K562 (cell line): ENCODE results near the gene PI4KA. TPM values are rescaled to one million over a fixed set of nuclear protein-coding genes. Genes with fewer than 3 reads are reported as not detected.
A peak's percentile ranks its signal among the peaks of the same experiment; 100 is the strongest.
"Not testable (repeated sequence)": the region's sequence is repeated elsewhere in the genome, so short reads cannot be mapped to it uniquely, and the experiment has no call there.

Experiments used
- CREB1 ChIP-seq, 2 experiments: sonication (generic) in 1 of 2; formaldehyde crosslinking in 1 of 2; IDR thresholded peaks; 2 replicates each; pipeline versions ENCODE4 v1.6.1 to v1.8.0; 2012 to 2022; ENCODE audit warnings: inconsistent platforms in 1 of 2, mild to moderate bottlenecking in 1 of 2, missing genetic modification reagents in 1 of 2, moderate library complexity in 1 of 2
- CXXC5 ChIP-seq: fragments of 250-450 bp; sonication (Bioruptor Pico); IDR thresholded peaks from 2 replicates; pipeline ENCODE4 v1.8.0; 2022; ENCODE audit warnings: inconsistent platforms, mild to moderate bottlenecking, moderate library complexity
- GABPB1 ChIP-seq: sonication (generic); formaldehyde crosslinking; IDR thresholded peaks from 2 replicates; pipeline ENCODE4 v1.8.0; 2022; ENCODE audit warnings: mild to moderate bottlenecking, missing genetic modification reagents
- KLF1 ChIP-seq: fragments of 450-650 bp; IDR thresholded peaks from 2 replicates; pipeline ENCODE4 v1.6.1; 2016; ENCODE audit warnings: missing genetic modification characterization, missing compliant biosample characterization
- TFAP4 ChIP-seq: sonication (generic); formaldehyde crosslinking; IDR thresholded peaks from 2 replicates; pipeline ENCODE4 v1.8.0; 2022; ENCODE audit warnings: missing genetic modification reagents, mild to moderate bottlenecking, moderate library complexity, borderline replicate concordance
- TOE1 ChIP-seq, 2 experiments: fragments of 450-650 bp in 1 of 2; sonication (generic) in 1 of 2; formaldehyde crosslinking in 1 of 2; IDR thresholded peaks; 2 replicates each; pipeline versions ENCODE4 v1.7.1 to v1.8.0; 2016 to 2022; ENCODE audit warnings: borderline replicate concordance in 2 of 2, mild to moderate bottlenecking in 2 of 2, antibody characterized with exemption in 1 of 2, inconsistent platforms in 1 of 2, low read depth in 1 of 2, missing genetic modification reagents in 1 of 2, moderate library complexity in 1 of 2
- ZNF830 ChIP-seq: fragments of 250-450 bp; sonication (Bioruptor Pico); IDR thresholded peaks from 2 replicates; pipeline ENCODE4 v1.5.0; 2021; ENCODE audit warnings: mild to moderate bottlenecking
- polyA plus RNA-seq, 8 experiments: library from polyadenylated mRNA; depleted of rRNA in 4 of 8; stranded (reverse) in 5 of 8; unstranded in 3 of 8; fragments of >200 nt; fragmentation: Nextera tagmentation in 2 of 8; fragmentation: Illumina TruSeq in 1 of 8; extraction: Ambion mirVana in 2 of 8; extraction: Trizol in 1 of 8; gene quantifications; 2 replicates each; pipeline versions ENCODE4 v1.2.1 to v1.2.3, GENCODE V29; 2011 to 2014; ENCODE audit warnings: inconsistent platforms in 1 of 8, missing spikeins in 1 of 8
- total RNA-seq, 7 experiments: library from RNA; depleted of rRNA in 6 of 7; stranded (reverse); fragments of >200 nt in 6 of 7; fragmentation: Illumina TruSeq in 2 of 7; extraction: Trizol in 2 of 7; gene quantifications; 2 replicates each; pipeline versions ENCODE4 v1.2.1 to v1.2.3, GENCODE V29; 2011 to 2021; ENCODE audit warnings: low replicate concordance in 1 of 7
- TF ChIP-seq, protein P1 (sequence below), 3 experiments: fragments of 200-800 bp in 1 of 3; fragments of 250-450 bp in 1 of 3; fragments of 450-650 bp in 1 of 3; sonication (Bioruptor Pico) in 1 of 3; sonication (Bioruptor generic) in 1 of 3; formaldehyde crosslinking in 1 of 3; IDR thresholded peaks; 2 replicates each; pipeline versions ENCODE4 v1.6.1 to v1.8.0; 2016 to 2022; ENCODE audit warnings: mild to moderate bottlenecking in 2 of 3, missing genetic modification characterization in 2 of 3, missing compliant biosample characterization in 1 of 3, moderate library complexity in 1 of 3
- TF ChIP-seq, protein P2 (sequence below), 2 experiments: IDR thresholded peaks; 2 replicates each; pipeline ENCODE4 v1.6.1; 2011; ENCODE audit warnings: borderline replicate concordance in 1 of 2, control low read depth in 1 of 2, low read depth in 1 of 2, low read length in 1 of 2, mild to moderate bottlenecking in 1 of 2, mixed read lengths in 1 of 2, moderate library complexity in 1 of 2; ENCODE audit not compliant: insufficient read depth in 1 of 2, insufficient read length in 1 of 2, poor library complexity in 1 of 2, severe bottlenecking in 1 of 2; ENCODE audit errors: extremely low read depth in 1 of 2

Gene PI4KA
- total and polyA plus RNA-seq, 9 of the 15 experiments (the other 6 are each of a cell fraction or from before 2014, with no cell fraction given) = 7.3 to 187 (median 84.7) TPM

DNA sequence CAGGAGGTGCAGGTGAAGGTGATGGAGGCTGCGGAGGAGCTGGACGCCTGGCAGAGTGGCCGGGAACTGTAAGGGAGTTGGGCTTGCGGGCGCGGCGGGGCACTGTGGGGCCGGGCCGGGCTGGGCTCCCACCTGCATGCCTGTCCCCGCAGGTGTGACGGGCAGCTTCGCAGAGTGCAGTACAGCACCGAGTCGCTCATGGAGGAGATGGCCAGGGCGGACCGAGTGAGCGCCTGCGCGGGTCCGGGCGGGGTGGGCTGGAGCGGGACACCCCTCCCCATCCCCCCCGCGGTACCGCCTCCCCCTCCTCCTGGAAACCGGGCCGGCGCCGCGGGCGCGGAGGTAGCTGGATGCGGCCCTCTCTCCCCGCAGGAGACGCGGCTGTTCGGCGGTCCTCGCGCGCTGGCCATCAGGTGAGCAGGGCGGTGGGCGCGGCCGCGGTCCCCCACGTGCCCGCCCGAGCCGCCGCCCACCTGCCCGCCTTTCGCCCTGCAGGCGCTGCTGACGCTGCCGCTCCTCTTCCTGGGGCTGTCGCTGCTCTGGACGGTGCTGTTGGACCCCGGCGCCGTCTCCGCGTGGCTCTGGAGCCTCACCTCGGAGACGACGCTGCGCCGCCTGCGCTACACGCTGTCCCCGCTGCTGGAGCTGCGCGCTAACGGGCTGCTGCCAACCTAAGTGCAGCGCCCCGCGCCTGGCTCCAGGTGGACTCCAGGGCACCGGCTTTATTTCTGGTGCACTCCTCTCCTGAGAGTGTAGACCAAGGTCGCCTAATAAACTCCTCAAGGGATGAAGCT is 154.6 kb downstream of the PI4KA start (continued):
- TF ChIP-seq, protein P1, sequence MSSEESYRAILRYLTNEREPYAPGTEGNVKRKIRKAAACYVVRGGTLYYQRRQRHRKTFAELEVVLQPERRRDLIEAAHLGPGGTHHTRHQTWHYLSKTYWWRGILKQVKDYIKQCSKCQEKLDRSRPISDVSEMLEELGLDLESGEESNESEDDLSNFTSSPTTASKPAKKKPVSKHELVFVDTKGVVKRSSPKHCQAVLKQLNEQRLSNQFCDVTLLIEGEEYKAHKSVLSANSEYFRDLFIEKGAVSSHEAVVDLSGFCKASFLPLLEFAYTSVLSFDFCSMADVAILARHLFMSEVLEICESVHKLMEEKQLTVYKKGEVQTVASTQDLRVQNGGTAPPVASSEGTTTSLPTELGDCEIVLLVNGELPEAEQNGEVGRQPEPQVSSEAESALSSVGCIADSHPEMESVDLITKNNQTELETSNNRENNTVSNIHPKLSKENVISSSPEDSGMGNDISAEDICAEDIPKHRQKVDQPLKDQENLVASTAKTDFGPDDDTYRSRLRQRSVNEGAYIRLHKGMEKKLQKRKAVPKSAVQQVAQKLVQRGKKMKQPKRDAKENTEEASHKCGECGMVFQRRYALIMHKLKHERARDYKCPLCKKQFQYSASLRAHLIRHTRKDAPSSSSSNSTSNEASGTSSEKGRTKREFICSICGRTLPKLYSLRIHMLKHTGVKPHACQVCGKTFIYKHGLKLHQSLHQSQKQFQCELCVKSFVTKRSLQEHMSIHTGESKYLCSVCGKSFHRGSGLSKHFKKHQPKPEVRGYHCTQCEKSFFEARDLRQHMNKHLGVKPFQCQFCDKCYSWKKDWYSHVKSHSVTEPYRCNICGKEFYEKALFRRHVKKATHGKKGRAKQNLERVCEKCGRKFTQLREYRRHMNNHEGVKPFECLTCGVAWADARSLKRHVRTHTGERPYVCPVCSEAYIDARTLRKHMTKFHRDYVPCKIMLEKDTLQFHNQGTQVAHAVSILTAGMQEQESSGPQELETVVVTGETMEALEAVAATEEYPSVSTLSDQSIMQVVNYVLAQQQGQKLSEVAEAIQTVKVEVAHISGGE (CRISPR knock-in tag; IDR thresholded peaks at IDR 0.05) = 0 out of 6 replicates have a peak, but pooled peaks of 1 of the 3 experiments have one; percentile 28
- TF ChIP-seq, protein P2, sequence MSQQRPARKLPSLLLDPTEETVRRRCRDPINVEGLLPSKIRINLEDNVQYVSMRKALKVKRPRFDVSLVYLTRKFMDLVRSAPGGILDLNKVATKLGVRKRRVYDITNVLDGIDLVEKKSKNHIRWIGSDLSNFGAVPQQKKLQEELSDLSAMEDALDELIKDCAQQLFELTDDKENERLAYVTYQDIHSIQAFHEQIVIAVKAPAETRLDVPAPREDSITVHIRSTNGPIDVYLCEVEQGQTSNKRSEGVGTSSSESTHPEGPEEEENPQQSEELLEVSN (IDR thresholded peaks at IDR 0.05; ENCODE audit: borderline replicate concordance in 1 of 2, extremely low read depth in 1 of 2, insufficient read depth in 1 of 2, insufficient read length in 1 of 2, low read depth in 1 of 2, low read length in 1 of 2, poor library complexity in 1 of 2, severe bottlenecking in 1 of 2) = peak in 1 of 2 experiments; percentile 83
- peak; percentile 55 for TF ChIP-seq CXXC5
- peak; percentile 44; the same call in 1 of the 2 replicates for TF ChIP-seq KLF1 (tag)
- not testable (repeated sequence) for TF ChIP-seq TOE1 (IDR thresholded peaks at IDR 0.05; ENCODE audit: borderline replicate concordance); CREB1 (IDR thresholded peaks at IDR 0.05)
- TF ChIP-seq TOE1 (CRISPR knock-in tag; IDR thresholded peaks at IDR 0.05; ENCODE audit: borderline replicate concordance, low read depth) = peak; percentile 75; the same call in 1 of the 2 replicates
- peak; percentile 73 for TF ChIP-seq TFAP4
- peak; percentile 45; the same call in 1 of the 2 replicates for TF ChIP-seq CREB1 (CRISPR knock-in tag; IDR thresholded peaks at IDR 0.05)
- TF ChIP-seq GABPB1 (CRISPR knock-in tag) = 0 out of 2 replicates have a peak, but pooled peaks have one; percentile 37
- TF ChIP-seq ZNF830 = 0 out of 2 replicates have a peak, but pooled peaks have one; percentile 51
